AG04450 (cell line): ENCODE results near the gene SDK1. TPM values are rescaled to one million over a fixed set of nuclear protein-coding genes. Genes with fewer than 3 reads are reported as not detected.

Source experiments
- CTCF ChIA-PET: fragments of 300-600, 350-600 bp; formaldehyde crosslinking; extraction: SDS; loops from one replicate; lab custom pipeline; 2022; ENCODE audit warnings: antibody characterized with exemption, inconsistent platforms; lab: Charles Lee
- POLR2A ChIA-PET: fragments of 350-600 bp; formaldehyde crosslinking; extraction: SDS; loops from one replicate; lab custom pipeline; 2021; ENCODE audit warnings: antibody characterized with exemption, inconsistent platforms; lab: Yijun Ruan, JAX
- DNase-seq: peaks from one replicate; pipeline ENCODE4 v3.0.0-alpha.2; 2011; ENCODE audit warnings: low read depth, low spot score
- H3K27ac ChIP-seq: one replicate; pipeline ENCODE4 v1.5.1; 2012; ENCODE audit warnings: low read depth, low read length, control low read depth
- H3K27me3 ChIP-seq: one replicate; pipeline ENCODE4 v1.6.0; 2012; ENCODE audit warnings: low read length; ENCODE audit not compliant: control insufficient read depth, insufficient read depth
- H3K4me3 ChIP-seq: 2 replicates; pipeline ENCODE4 v1.5.1; 2011; ENCODE audit warnings: mild to moderate bottlenecking, low read depth, low read length, control low read depth
- H3K9me3 ChIP-seq: 2 replicates; pipeline ENCODE4 v1.5.1; 2012; ENCODE audit warnings: low read length; ENCODE audit not compliant: control insufficient read depth, insufficient read depth
- CTCF ChIP-seq: IDR thresholded peaks from 2 replicates; pipeline ENCODE4 v1.5.1; 2011; ENCODE audit warnings: low read depth, low read length, control low read depth, inconsistent platforms
- polyA plus RNA-seq: library from polyadenylated mRNA; depleted of rRNA; stranded (reverse); fragments of >200 nt; gene quantifications from 2 replicates; pipeline ENCODE4 v1.2.3, GENCODE V29; 2011

Gene SDK1
- polyA plus RNA-seq, 1 experiment: 2.2 TPM

DNA sequence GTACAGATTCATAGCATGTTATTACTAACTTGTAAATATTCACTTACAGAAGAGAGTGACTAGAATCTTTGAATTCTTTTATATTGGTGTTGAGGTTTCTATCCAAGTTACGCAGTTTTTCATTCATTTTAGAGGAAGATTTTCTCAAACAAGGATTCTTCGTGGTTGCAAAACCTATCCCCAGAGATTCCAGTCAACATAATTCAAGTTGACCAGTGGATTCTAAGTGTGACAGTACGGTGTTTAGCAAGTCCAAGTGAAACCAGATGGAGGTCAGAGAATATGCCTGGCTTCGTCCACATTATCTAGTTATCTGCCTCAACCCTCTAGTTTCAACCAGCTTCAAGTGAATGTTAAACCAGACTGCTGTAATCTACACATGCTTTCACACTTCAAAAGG, 131.9 kb downstream of the SDK1 start:
- H3K4me3 ChIP-seq: no peak overlapping the region
- DNase-seq: no peak
- CTCF ChIA-PET: no interaction called here
- no peaks in the 10 kb centered on the region for H3K27me3 ChIP-seq
- no peak for TF ChIP-seq CTCF
- POLR2A ChIA-PET: no interaction called here
- H3K27ac ChIP-seq: no peak overlapping the region
- no peaks in the 10 kb centered on the region for H3K9me3 ChIP-seq

- Histone ChIP-seq H3K27ac (no peak overlapping the region), H3K27me3 (no peaks in the 10 kb centered on the region), H3K4me3 (no peak overlapping the region), H3K9me3 (no peaks in the 10 kb centered on the region)
- ChIA-PET POLR2A (no interaction called here), CTCF (no interaction called here)
- no peak for DNase-seq
- no peak for TF ChIP-seq CTCF
Observed at GRCh38 chr7:3434611-3435010, 133.6 kb downstream of the SDK1 start.

DNA sequence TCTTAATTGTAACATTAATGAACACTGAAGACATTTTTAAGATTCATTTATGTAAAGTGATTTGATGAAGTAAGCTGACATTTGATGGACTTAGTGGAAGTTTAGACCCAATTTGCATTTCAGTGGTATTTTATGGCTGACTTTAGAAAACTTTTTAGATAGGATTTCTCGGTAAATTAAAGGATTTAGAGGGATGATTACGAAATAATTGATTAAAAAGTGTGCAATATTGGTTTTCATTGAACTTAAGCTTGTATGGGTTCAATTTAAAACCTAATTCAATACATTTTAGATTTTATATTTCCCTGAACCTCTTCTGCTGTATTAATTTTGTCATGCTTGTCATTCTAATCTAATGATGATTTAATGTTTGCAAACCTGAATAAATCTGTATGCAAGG, 135.1 kb downstream of the SDK1 start:
- DNase-seq: no peak
- CTCF ChIA-PET: interaction anchor here (0.6 to 0.8 kb wide), 3 partner anchors 60 to 1209 kb away, joined by 3 to 5 read pairs (median 5); no protein-coding TSS in a partner anchor
- POLR2A ChIA-PET: no interaction called here
- Histone ChIP-seq H3K4me3 (no peak overlapping the region), H3K9me3 (no peaks in the 10 kb centered on the region), H3K27me3 (no peaks in the 10 kb centered on the region), H3K27ac (no peak overlapping the region)
- TF ChIP-seq CTCF: no peak

GRCh38 chr7:3436746-3437145, 135.7 kb downstream of the SDK1 start:
- H3K27me3 ChIP-seq: no peaks in the 10 kb centered on the region
- no peak for TF ChIP-seq CTCF
- CTCF ChIA-PET: no interaction called here
- no peaks in the 10 kb centered on the region for H3K9me3 ChIP-seq
- no peak overlapping the region for H3K27ac ChIP-seq
- peak; percentile 30 for DNase-seq
- POLR2A ChIA-PET: no interaction called here
- peak overlapping the region; percentile 3; the same call in 1 of the 2 replicates for H3K4me3 ChIP-seq

GRCh38 chr7:3437467-3437866, 136.4 kb downstream of the SDK1 start:
- POLR2A ChIA-PET: no interaction called here
- Histone ChIP-seq H3K27me3 (no peaks in the 10 kb centered on the region), H3K4me3 (0 out of 2 replicates have a peak overlapping the region, but pooled peaks have one; percentile 2), H3K27ac (no peak overlapping the region), H3K9me3 (no peaks in the 10 kb centered on the region)
- DNase-seq: no peak
- CTCF ChIA-PET: no interaction called here
- TF ChIP-seq CTCF: no peak
